A549 treated with ZK216348 at 1 μM for 4 hours (cell line): ENCODE measurements around the gene CDKL4. TPM values are rescaled to one million over a fixed set of nuclear protein-coding genes. Genes with fewer than 3 reads are reported as not detected.

Source experiments
- total RNA-seq: library from RNA; stranded (reverse); fragments of 200-300 nt; extraction: Qiagen RNA extraction; gene quantifications from 5 replicates; pipeline ENCODE4 v1.2.3, GENCODE V29; 2022; ENCODE audit warnings: low read depth

CDKL4 gene
- not detected in 5 replicates for total RNA-seq

GRCh38 chr2:39243469-39244123 lies at the start of gene CDKL4:
Gene CDKL4, minus strand, starts transcription at chr2:39243970.

Other genes starting within 250 kb of the CDKL4 start
- gene SOS1, start 122.9 kb downstream of the CDKL4 start, total RNA-seq, result 11.8 to 16.9 TPM (median 15.6 TPM) in 5 replicates
- 12.9 to 26.1 TPM (median 20.1 TPM) in 5 replicates for gene MAP4K3, start 193.3 kb upstream of the CDKL4 start, total RNA-seq